Measurements from ENCODE around the gene CROCC.
A peak's percentile ranks its signal among the peaks of the same experiment; 100 is the strongest.

CROCC gene

DNA sequence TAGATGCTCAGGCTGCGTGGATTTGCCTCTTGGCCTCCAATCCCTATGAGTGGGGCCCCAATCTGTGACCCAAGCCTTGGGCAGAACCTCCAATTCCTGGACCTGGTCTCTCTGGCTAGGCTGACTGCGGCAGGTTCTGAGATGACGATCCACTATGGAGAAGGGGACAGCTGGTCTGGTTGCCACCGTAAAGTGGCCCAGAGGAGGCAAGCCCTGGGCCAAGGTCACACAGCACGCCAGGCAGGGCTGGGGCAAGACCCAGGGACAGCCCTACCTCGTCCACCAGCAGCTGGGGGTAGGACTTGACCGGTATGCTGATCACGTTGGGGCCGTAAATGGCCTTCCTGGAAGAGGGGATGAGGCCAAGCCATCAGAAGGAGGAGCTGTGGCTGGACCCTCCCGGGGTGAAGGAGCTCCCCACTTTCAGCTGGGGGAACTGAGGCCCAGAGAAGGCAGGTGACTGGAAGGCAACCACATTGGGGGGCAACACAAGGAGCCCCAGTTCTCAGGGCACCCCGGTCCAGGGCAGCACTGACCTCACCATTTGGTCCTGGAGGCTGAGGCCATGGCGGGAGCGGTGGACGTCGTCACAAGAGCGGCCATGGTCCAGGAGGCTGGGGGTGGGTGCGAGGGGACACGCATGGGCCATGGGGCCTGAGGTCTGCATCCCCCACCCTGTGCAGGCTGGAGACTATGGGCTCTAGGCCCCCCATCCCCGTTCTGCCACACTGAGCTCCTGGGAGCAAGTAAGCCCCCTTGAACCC, 80.2 kb downstream of the CROCC start:
- DNase-seq: no peak
- TF ChIP-seq GATA1 (IDR thresholded peaks at IDR 0.05; ENCODE audit: low read depth, low read length) (no peak), POLR2A (IDR thresholded peaks at IDR 0.05; ENCODE audit: low read length) (no peak)

DNA sequence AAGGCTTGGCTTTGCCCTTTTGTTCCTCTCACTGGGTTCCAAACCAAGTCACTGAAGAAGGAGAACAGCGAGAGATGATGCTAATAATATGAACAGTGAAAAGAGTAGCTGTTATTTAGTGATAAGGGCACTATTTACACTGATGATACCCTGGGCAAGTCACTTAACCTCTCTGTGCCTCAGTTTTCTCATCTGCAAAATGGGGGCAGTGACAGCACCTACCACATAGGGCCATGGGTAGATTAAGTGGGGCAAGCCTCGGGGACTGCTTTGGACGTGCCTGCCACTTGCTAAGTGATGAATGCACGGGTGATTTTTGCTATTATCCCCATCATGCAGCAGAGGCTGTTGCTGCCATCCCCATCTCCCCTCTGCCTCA, 80.8 kb downstream of the CROCC start:
- DNase-seq: no peak
- TF ChIP-seq GATA1 (IDR thresholded peaks at IDR 0.05; ENCODE audit: low read depth, low read length) (no peak), POLR2A (IDR thresholded peaks at IDR 0.05; ENCODE audit: low read length) (no peak)

DNA sequence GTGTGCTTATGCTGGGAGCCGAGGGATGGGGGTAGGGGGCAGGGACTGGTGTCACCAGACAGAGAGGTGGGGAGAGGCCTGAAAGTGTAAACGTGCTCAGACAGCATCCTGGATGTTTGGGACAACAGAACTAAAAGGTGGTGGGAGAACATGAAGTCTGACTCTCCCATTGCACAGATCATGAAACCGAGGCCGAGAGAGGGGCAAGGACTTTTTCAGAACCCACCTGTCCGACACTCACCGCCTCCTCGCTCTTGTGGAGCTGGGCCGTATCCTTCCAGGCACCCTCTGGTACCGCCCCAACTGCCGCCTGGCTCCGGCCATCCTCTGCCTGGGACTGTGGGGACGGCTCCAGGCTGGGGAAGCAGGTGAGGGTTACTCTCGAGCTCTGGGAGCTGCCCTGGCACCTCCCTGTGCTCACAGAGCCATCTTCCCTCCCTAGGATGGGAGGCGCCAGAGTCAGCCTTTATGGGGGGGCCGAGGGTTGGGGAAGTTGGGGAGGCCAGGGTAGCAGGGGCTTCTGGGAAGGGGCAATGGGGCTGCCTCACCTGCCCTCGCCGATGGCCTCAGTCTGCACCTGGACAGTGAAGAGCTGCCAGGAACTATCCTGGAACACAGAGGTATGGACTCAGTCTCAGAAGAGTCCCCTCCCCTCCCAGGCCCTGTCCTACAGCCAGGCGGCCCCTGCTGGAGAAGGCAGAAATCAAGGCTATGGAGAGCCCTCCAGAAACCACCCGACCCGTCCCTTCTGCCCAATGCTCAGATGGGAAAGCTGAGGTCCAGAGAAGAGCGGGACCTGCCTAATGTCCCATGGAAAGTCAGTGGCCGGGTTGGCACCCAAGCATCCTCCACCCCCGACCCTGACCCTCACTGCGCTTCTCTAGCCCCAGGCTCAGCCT, 83.0 kb downstream of the CROCC start:
- no peak for DNase-seq
- TF ChIP-seq POLR2A (IDR thresholded peaks at IDR 0.05; ENCODE audit: low read length) (no peak), GATA1 (IDR thresholded peaks at IDR 0.05; ENCODE audit: low read depth, low read length) (no peak)

DNA sequence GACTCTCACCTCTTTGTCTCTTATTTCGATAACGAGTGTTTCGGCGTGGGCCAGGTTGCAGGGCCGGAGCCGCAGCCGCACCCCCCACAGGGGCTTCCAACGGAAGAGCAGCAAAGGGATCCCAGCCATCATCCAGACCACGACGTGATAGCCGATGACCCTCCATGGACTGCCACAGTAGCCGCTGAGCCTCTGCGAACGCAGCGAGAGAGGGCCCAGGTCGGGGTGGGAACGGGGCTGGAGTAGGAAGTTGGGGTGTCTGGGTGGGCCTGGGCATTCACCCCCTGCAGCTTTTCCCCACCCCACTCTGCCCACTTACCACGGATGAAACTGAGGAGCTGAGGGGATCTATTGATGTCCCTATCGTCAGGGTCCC, 83.6 kb downstream of the CROCC start:
- no peak for TF ChIP-seq POLR2A (IDR thresholded peaks at IDR 0.05; ENCODE audit: low read length)
- no peak for DNase-seq

DNA sequence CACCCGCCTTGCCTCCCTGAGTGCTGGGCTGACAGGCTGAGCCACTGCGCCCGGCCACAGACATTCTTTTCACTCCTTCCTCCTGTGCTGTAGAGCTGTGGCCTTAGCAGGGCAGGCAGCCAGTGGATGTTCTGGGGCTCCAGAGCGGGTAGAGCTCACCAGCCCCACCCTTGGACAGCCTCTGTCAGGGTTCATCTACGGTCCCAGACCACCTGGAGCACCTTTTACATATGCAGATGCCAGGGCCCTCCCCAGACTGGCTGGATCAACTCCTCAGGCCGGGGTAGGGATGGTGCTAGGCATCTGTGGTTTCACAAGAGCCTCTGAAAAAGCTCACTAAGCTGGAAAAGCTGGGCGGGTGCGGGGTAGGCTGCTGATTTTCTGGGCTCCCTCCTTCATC, 85.4 kb downstream of the CROCC start:
- DNase-seq: no peak
- TF ChIP-seq GATA1 (IDR thresholded peaks at IDR 0.05; ENCODE audit: low read depth, low read length) (no peak), POLR2A (IDR thresholded peaks at IDR 0.05; ENCODE audit: low read length) (no peak)

DNA sequence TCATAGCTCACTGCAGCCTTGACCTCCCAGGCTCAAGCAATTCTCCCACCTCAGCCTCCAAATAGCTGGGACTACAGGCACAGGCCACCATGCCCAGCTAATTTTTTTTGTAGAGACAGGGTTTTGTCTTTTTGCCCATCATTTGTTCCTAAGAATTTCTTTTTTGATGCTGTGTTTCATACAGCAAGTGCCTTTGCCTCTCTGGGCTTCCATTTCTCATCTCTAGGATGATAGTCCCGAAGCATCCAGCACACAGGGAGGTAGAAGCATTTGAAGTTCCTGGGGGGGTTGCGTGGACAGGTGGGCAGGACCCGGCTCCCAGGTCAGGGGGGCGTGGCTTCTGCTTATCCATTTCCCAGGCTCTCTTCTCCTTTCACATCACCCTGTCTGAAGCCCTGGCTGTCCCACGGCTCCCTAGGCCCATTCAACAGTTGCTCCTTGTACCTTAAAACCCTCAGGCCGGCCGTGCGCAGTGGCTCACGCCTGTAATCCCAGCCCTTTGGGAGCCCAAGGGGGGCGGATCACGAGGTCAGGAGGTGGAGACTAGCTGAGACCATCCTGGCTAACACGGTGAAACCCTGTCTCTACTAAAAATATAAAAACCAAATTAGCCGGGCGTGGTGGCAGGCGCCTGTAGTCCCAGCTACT, 86.6 kb downstream of the CROCC start:
- TF ChIP-seq GATA1 (IDR thresholded peaks at IDR 0.05; ENCODE audit: low read depth, low read length) (no peak), POLR2A (IDR thresholded peaks at IDR 0.05; ENCODE audit: low read length) (no peak)
- no peak for DNase-seq

DNA sequence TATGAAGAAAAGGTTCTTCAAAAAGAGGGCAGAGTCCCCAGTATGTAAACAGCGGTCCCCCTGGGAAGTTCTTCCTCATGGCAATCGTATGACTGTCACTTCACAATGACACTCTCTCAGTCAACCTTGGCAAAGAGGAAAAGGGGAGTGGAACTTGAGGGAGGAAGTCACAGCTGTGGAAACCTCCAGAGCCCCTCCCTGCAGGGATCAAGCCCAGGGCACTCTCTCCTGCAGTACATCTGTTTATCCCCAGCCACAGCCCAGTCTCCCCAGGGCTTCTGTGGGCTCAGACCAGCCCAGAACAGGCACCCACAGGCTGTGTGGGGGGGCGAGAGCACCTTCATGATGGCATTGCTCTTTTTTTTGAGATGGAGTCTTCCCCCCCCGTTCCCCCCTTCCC, 88.0 kb downstream of the CROCC start:
- DNase-seq: no peak
- TF ChIP-seq GATA1 (IDR thresholded peaks at IDR 0.05; ENCODE audit: low read depth, low read length): no peak
- no peak for TF ChIP-seq POLR2A (IDR thresholded peaks at IDR 0.05; ENCODE audit: low read length)

DNA sequence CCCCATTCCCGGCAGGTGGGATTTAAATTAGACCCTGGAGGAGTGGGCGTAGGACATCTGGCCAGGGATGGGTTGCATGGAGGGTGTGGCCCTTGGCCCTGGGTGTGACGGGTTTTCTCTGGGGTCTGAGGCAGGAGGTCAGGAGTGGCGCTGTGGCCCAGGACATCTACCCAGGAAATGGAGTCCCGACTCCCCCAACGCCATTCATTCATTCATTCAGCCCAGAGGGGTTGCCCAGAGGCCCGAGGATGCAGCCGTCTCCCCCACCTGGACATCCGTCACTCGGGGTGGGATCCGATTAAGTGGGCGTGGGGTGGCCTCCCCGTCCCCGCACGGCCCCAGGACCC, 89.3 kb downstream of the CROCC start:
- no peak for DNase-seq
- TF ChIP-seq POLR2A (IDR thresholded peaks at IDR 0.05; ENCODE audit: low read length) (no peak), GATA1 (IDR thresholded peaks at IDR 0.05; ENCODE audit: low read depth, low read length) (no peak)

DNA sequence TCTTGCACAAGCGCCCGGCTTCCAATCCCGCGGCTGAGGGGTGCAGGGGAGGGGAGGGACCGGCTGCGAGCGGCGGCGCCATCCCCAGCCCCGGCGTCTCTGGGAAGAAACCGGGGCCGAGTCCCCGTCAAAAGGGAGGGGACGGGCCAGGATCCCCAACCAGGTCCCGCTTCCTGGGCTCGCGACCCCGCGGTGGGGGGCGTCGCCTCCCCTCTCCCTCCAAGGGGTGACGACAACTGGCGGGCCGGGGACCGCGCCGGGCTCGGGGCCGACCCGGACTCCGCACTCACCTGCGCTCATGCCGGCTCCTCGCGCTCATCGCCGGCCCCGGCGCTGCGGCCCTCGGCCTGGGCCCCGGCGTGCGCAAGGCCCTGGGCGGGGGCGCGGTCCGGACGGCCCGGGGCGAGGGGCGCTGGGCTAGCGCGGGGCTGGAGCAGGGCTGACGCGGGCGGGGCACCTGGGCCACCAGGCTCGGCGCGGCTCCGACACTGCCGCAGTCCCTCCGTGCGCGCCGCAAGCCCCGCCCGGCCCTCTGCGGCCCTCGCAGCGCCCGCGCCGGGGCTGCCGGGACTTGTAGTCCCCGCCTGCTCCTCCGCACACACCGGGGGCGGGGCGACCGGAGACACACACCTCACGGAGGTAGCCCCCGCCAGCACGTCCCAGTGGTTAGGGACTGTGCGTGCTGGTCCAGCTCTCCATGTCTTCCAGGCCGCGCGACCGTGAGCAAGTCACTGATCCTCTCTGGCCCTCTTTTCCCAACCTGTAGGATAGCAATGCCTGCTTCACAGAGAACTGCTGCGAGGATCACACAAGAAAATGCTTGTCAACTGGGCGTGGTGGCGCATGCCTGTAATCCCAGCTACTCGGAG, 89.9 kb downstream of the CROCC start, which contains the start of gene ATP13A2:
Gene ATP13A2, minus strand, starts transcription at position 490 of the 869 bp plus-strand sequence. Its CDS starts 190 bp downstream, at position 300.
- peak; percentile 74 to 81 for DNase-seq

DNA sequence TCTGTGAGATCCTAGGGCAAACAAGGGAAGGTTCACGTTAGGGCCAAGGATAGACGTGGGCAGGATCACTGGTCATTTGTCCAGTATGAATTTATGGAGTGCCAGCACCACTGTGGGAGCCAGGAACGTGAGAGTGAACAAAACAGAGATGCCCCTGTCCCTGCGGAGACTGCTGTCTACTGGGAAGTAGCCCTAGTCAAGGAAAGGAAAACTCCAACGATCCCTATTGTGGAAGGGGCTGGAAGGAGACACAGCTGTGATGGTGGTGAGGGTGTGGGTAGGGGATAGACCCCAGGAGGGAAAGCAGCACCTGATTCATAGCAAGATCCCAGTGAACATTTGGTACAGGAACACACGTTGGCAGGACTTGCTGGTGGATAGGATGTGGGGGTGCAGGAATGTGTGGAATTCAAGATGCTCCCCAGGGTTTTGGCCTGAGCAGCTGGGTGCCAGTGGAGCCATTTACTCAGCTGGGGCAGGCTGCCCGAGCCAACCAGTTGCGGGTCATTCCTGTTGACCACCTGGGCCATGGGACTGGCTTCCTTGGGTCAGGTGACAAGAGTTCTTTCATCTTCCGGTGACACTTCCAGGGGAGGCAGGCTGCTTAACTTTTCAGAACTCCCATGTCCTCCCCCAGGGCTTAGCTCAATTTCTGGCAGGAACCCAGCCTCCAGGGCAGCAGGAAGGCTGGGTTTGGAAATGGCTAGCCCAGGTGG, 91.2 kb downstream of the CROCC start:
- TF ChIP-seq POLR2A (IDR thresholded peaks at IDR 0.05; ENCODE audit: low read length): no peak
- no peak for TF ChIP-seq GATA1 (IDR thresholded peaks at IDR 0.05; ENCODE audit: low read depth, low read length)
- DNase-seq: no peak

More for the DNA sequence above, 89.9 kb downstream of the CROCC start, which contains the start of gene ATP13A2:
- no peak for TF ChIP-seq POLR2A (IDR thresholded peaks at IDR 0.05; ENCODE audit: low read length)
- TF ChIP-seq GATA1 (IDR thresholded peaks at IDR 0.05; ENCODE audit: low read depth, low read length): no peak

DNA sequence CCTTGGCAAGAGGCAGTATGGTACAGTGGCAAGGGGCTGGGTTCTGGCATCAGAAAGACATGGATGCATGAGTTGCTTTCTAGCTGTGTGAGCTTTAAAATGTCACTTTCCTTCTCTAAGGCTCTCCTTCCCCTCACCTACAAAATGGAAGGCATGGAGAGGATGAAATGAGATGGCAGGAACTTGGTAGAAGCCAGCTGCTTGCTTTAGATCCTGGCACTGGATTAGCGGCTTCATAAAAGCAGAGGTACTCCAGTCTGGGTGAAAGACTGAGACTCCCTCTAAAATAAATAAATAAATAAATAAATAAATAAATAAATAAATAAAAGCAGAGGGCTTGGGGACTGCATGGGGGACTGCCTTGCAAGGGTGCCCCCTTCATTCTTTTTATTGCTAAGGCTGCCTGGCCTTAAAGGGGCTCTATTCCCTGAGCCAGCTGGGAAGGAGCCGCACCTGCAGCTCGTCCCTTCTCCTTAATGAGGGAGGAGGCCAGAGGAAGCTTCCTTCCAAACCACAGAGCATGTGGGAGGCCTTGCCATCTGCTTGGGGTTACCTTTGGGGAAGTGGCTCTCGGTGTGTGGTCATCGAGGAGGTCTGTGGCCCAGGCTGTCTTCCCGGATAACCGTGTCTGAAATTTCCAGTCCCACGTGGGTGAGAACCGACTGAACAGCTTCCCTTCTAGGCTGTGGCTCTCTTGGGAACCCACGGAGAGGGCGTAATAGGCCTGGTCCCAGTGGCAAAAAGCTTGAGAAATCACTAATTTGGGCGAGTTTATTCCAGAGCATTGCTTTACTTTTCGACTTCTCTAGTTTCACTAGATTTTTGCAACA, 92.0 kb downstream of the CROCC start:
- no peak for TF ChIP-seq GATA1 (IDR thresholded peaks at IDR 0.05; ENCODE audit: low read depth, low read length)
- TF ChIP-seq POLR2A (IDR thresholded peaks at IDR 0.05; ENCODE audit: low read length): no peak
- DNase-seq: no peak

All from erythroblast (primary cell).